ENCODE results near the gene RBM47. TPM values are rescaled to one million over a fixed set of nuclear protein-coding genes. Genes with fewer than 3 reads are reported as not detected.

Gene RBM47
- total and polyA plus RNA-seq, 7 experiments from 2014 or later, result 0.17 to 47.2 (median 1.9) TPM

GRCh38 chr4:40419231-40419912 is 210.3 kb downstream of the RBM47 start:
- H3K36me3 ChIP-seq (ENCODE audit: control insufficient read depth in 2 of 3, insufficient read depth in 3 of 3, low read length in 3 of 3), result no peaks in the 10 kb centered on the region

DNA sequence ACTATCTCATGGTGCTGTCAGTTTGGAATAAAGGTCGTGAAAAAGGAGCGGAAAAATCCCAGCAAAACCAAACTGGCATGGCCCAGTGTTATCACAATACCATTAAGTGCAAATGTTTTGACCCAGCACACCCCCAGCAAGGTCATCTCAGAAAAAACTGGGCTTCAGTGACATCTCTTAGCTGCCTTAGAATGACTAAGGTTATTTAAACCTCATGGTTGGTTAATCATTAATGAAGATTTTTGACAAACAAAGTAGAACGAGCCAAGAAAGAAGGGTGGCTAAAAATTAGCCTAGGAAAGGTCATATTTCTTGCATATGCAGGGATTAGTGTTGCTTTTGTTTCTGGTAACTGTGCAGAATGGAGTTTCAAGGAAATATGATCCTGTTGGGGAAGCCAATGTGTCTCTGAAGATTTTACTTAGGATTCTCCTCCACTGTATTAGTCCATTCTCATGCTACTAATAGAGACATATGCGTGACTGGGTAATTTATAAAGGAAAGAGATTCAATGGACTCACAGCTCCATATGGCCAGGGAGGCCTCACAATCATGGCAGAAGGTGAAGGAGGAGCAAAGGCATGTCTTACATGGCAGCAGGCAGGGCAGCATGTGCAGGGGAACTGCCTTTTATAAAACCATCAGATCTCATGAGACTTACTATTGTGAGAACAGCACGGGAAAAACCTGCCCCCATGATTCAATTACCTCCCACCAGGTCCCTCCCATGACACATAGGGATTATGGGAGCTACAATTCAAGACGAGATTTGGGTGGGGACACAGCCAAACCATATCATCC is 211.0 kb downstream of the RBM47 start:
- Mint-ChIP-seq H3K9me3 (peaks cover 0 to 20% (median 5%) of the 10 kb centered on the region in 11 donors), H3K4me1 (peaks cover 0 to 4% (median 0%) of the 10 kb centered on the region in 7 donors), H3K4me3 (no peak overlapping the region), H3K27me3 (peaks cover 0 to 5% (median 0%) of the 10 kb centered on the region in 5 donors), H3K36me3 (peaks cover 0 to 23% (median 5%) of the 10 kb centered on the region in 5 donors), H3K27ac (no peak overlapping the region)
- H3K4me1 ChIP-seq (ENCODE audit: control insufficient read depth in 2 of 2, insufficient read depth in 2 of 2, low read length in 2 of 2), result no peaks in the 10 kb centered on the region
- H3K36me3 ChIP-seq (ENCODE audit: control insufficient read depth in 2 of 3, insufficient read depth in 3 of 3, low read length in 3 of 3), result no peaks in the 10 kb centered on the region
- DNase-seq (no peak), ATAC-seq (no peak)
- CTCF ChIA-PET, result no interaction called here
- POLR2A ChIA-PET, result no interaction called here
- no peak overlapping the region for H3K4me3 ChIP-seq (ENCODE audit: low read length)
- H3K27me3 ChIP-seq (ENCODE audit: control insufficient read depth in 2 of 2, insufficient read depth in 2 of 2, low read length in 2 of 2), result no peaks in the 10 kb centered on the region
- intact Hi-C loops (cut with micrococcal nuclease), result no loop called here
- no peaks in the 10 kb centered on the region for H3K9me3 ChIP-seq (ENCODE audit: control insufficient read depth in 2 of 3, low read length in 3 of 3)
- no peak overlapping the region for H3K27ac ChIP-seq (ENCODE audit: low read depth, low read length)

More at GRCh38 chr4:40419231-40419912, 210.3 kb downstream of the RBM47 start:
- H3K27me3 ChIP-seq (ENCODE audit: control insufficient read depth in 2 of 2, insufficient read depth in 2 of 2, low read length in 2 of 2), result no peaks in the 10 kb centered on the region
- no peak overlapping the region for H3K4me3 ChIP-seq (ENCODE audit: low read length)
- no peaks in the 10 kb centered on the region for H3K9me3 ChIP-seq (ENCODE audit: control insufficient read depth in 2 of 3, low read length in 3 of 3)
- H3K4me1 Mint-ChIP-seq, result peaks cover 0 to 4% (median 0%) of the 10 kb centered on the region in 7 donors
- ChIA-PET CTCF (no interaction called here), POLR2A (no interaction called here)
- peaks cover 0 to 3% (median 0%) of the 10 kb centered on the region in 5 donors for H3K27me3 Mint-ChIP-seq
- ATAC-seq (no peak), DNase-seq (no peak)
- peaks cover 0 to 23% (median 5%) of the 10 kb centered on the region in 5 donors for H3K36me3 Mint-ChIP-seq
- H3K27ac ChIP-seq (ENCODE audit: low read depth, low read length), result no peak overlapping the region
- H3K9me3 Mint-ChIP-seq, result peaks cover 0 to 20% (median 5%) of the 10 kb centered on the region in 11 donors
- intact Hi-C loops (cut with micrococcal nuclease), result no loop called here
- no peak overlapping the region for H3K4me3 Mint-ChIP-seq
- H3K27ac Mint-ChIP-seq, result no peak overlapping the region
- H3K4me1 ChIP-seq (ENCODE audit: control insufficient read depth in 2 of 2, insufficient read depth in 2 of 2, low read length in 2 of 2), result no peaks in the 10 kb centered on the region

DNA sequence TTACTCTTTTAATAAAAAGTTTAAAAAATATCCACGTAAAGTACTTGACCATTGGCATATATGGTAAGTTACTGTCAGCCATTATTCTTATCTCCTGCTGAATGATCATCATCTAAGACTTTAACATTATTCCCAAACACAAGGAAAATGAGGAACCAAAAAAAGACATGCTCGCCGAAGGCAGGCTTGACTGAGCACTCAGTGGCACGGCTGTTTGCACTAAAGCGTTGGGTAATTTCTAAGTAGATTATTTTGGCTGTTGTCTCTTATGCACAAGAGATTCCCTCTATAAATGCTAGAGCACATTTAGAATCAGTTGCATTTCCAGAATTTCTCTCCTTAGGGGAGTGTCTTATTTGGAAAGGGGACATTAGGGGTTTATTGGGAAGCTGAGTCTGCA is 211.7 kb downstream of the RBM47 start:
- Histone ChIP-seq H3K27me3 (ENCODE audit: control insufficient read depth in 2 of 2, insufficient read depth in 2 of 2, low read length in 2 of 2) (no peaks in the 10 kb centered on the region), H3K9me3 (ENCODE audit: control insufficient read depth in 2 of 3, low read length in 3 of 3) (no peaks in the 10 kb centered on the region), H3K27ac (ENCODE audit: low read depth, low read length) (no peak overlapping the region), H3K4me3 (ENCODE audit: low read length) (no peak overlapping the region), H3K4me1 (ENCODE audit: control insufficient read depth in 2 of 2, insufficient read depth in 2 of 2, low read length in 2 of 2) (no peaks in the 10 kb centered on the region), H3K36me3 (ENCODE audit: control insufficient read depth in 2 of 3, insufficient read depth in 3 of 3, low read length in 3 of 3) (no peaks in the 10 kb centered on the region)
- peaks cover 0 to 25% (median 4%) of the 10 kb centered on the region in 5 donors for H3K36me3 Mint-ChIP-seq
- H3K4me3 Mint-ChIP-seq, result no peak overlapping the region
- H3K27ac Mint-ChIP-seq, result no peak overlapping the region
- peaks cover 0 to 5% (median 0%) of the 10 kb centered on the region in 5 donors for H3K27me3 Mint-ChIP-seq
- no peak for DNase-seq
- POLR2A ChIA-PET, result no interaction called here
- no peak for ATAC-seq
- peaks cover 0 to 20% (median 5%) of the 10 kb centered on the region in 11 donors for H3K9me3 Mint-ChIP-seq
- intact Hi-C loops (cut with micrococcal nuclease), result no loop called here
- CTCF ChIA-PET, result no interaction called here
- peaks cover 0 to 4% (median 0%) of the 10 kb centered on the region in 7 donors for H3K4me1 Mint-ChIP-seq

GRCh38 chr4:40414673-40415072 is 215.0 kb downstream of the RBM47 start:
- H3K36me3 ChIP-seq (ENCODE audit: control insufficient read depth in 2 of 3, insufficient read depth in 3 of 3, low read length in 3 of 3), result no peaks in the 10 kb centered on the region
- no peaks in the 10 kb centered on the region for H3K4me1 Mint-ChIP-seq
- H3K4me3 ChIP-seq (ENCODE audit: low read length), result no peak overlapping the region
- H3K27me3 Mint-ChIP-seq, result peaks cover 0 to 6% (median 0%) of the 10 kb centered on the region in 5 donors
- peaks cover 0 to 15% (median 4%) of the 10 kb centered on the region in 5 donors for H3K36me3 Mint-ChIP-seq
- CTCF ChIA-PET, result no interaction called here
- no peak overlapping the region for H3K27ac Mint-ChIP-seq
- H3K27ac ChIP-seq (ENCODE audit: low read depth, low read length), result no peak overlapping the region
- ATAC-seq (no peak), DNase-seq (no peak)
- no peaks in the 10 kb centered on the region for H3K4me1 ChIP-seq (ENCODE audit: control insufficient read depth in 2 of 2, insufficient read depth in 2 of 2, low read length in 2 of 2)
- POLR2A ChIA-PET, result no interaction called here
- H3K27me3 ChIP-seq (ENCODE audit: control insufficient read depth in 2 of 2, insufficient read depth in 2 of 2, low read length in 2 of 2), result no peaks in the 10 kb centered on the region
- no peak overlapping the region for H3K4me3 Mint-ChIP-seq
- H3K9me3 Mint-ChIP-seq, result peaks cover 0 to 15% (median 5%) of the 10 kb centered on the region in 11 donors
- intact Hi-C loops (cut with micrococcal nuclease), result no loop called here
- no peaks in the 10 kb centered on the region for H3K9me3 ChIP-seq (ENCODE audit: control insufficient read depth in 2 of 3, low read length in 3 of 3)

DNA sequence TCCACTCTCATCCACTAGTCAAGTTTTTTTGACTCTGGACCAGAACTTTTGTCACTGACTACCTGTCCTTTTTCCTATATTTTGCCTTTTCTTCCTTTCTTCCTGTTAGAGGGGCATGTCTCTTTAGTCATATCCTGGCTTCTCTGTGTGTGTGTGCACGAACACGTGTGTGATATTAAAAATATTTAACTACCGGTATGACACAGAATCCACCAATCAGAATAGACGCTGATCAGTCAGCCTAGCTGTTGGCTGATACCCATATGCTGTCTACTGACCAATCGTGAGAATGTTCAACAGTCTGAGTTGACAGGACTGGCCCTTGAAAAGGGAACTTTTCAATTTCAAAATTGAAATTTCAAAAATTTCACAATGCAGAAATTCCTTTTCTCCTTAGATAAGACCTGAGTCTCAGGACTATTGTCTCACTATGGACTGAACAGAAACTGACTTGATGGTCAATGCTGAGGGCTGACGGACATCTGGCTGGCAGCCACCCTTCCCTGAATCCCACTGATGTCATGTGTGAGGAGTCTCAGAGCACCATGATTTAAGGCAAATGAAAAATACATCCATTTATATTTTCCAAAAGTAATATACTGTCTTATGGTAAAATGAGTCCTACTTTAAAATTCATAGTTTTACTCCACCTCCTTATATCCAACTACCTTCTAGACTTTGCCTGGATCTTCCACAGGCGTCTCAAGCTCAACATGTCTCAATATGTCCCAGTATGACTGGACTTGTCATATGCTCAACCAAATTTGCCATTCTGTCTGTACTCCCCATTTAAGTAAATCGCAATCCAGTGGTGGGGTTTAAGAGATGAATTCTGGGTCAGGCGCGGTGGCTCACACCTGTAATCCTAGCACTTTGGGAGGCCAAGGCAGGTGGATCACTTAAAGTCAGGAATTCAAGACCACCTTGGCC is 216.5 kb downstream of the RBM47 start:
- Histone ChIP-seq H3K27ac (ENCODE audit: low read depth, low read length) (no peak overlapping the region), H3K4me1 (ENCODE audit: control insufficient read depth in 2 of 2, insufficient read depth in 2 of 2, low read length in 2 of 2) (no peaks in the 10 kb centered on the region), H3K9me3 (ENCODE audit: control insufficient read depth in 2 of 3, low read length in 3 of 3) (no peaks in the 10 kb centered on the region), H3K4me3 (ENCODE audit: low read length) (no peak overlapping the region), H3K27me3 (ENCODE audit: control insufficient read depth in 2 of 2, insufficient read depth in 2 of 2, low read length in 2 of 2) (no peaks in the 10 kb centered on the region), H3K36me3 (ENCODE audit: control insufficient read depth in 2 of 3, insufficient read depth in 3 of 3, low read length in 3 of 3) (no peaks in the 10 kb centered on the region)
- Mint-ChIP-seq H3K36me3 (peaks cover 0 to 5% (median 0%) of the 10 kb centered on the region in 5 donors), H3K4me3 (no peak overlapping the region), H3K27me3 (peaks cover 0 to 6% (median 0%) of the 10 kb centered on the region in 5 donors), H3K27ac (no peak overlapping the region), H3K4me1 (no peaks in the 10 kb centered on the region), H3K9me3 (peaks cover 0 to 3% (median under 1%) of the 10 kb centered on the region in 11 donors)
- intact Hi-C loops (cut with micrococcal nuclease), result no loop called here
- POLR2A ChIA-PET, result no interaction called here
- DNase-seq (no peak), ATAC-seq (no peak)
- CTCF ChIA-PET, result no interaction called here

- CTCF ChIA-PET, result no interaction called here
- Mint-ChIP-seq H3K36me3 (peaks cover 0 to 9% (median 6%) of the 10 kb centered on the region in 5 donors), H3K9me3 (peaks cover 2 to 7% (median 5%) of the 10 kb centered on the region in 11 donors)
These were observed 217.3 kb downstream of the RBM47 start for GRCh38 chr4:40412388-40412787.

More at GRCh38 chr4:40412388-40412787, 217.3 kb downstream of the RBM47 start:
- Mint-ChIP-seq H3K4me1 (no peaks in the 10 kb centered on the region), H3K27ac (no peak overlapping the region), H3K4me3 (no peak overlapping the region), H3K27me3 (peaks cover 0 to 6% (median 0%) of the 10 kb centered on the region in 5 donors)
- Histone ChIP-seq H3K27ac (ENCODE audit: low read depth, low read length) (no peak overlapping the region), H3K27me3 (ENCODE audit: control insufficient read depth in 2 of 2, insufficient read depth in 2 of 2, low read length in 2 of 2) (no peaks in the 10 kb centered on the region), H3K9me3 (ENCODE audit: control insufficient read depth in 2 of 3, low read length in 3 of 3) (no peaks in the 10 kb centered on the region), H3K36me3 (ENCODE audit: control insufficient read depth in 2 of 3, insufficient read depth in 3 of 3, low read length in 3 of 3) (no peaks in the 10 kb centered on the region), H3K4me1 (ENCODE audit: control insufficient read depth in 2 of 2, insufficient read depth in 2 of 2, low read length in 2 of 2) (no peaks in the 10 kb centered on the region), H3K4me3 (ENCODE audit: low read length) (no peak overlapping the region)
- no peak for ATAC-seq
- POLR2A ChIA-PET, result no interaction called here
- intact Hi-C loops (cut with micrococcal nuclease), result no loop called here
- no peak for DNase-seq

Measured in naive thymus-derived CD4-positive, alpha-beta T cell (primary cell).